ENCODE measurements around the gene GAL.

GAL gene

DNA sequence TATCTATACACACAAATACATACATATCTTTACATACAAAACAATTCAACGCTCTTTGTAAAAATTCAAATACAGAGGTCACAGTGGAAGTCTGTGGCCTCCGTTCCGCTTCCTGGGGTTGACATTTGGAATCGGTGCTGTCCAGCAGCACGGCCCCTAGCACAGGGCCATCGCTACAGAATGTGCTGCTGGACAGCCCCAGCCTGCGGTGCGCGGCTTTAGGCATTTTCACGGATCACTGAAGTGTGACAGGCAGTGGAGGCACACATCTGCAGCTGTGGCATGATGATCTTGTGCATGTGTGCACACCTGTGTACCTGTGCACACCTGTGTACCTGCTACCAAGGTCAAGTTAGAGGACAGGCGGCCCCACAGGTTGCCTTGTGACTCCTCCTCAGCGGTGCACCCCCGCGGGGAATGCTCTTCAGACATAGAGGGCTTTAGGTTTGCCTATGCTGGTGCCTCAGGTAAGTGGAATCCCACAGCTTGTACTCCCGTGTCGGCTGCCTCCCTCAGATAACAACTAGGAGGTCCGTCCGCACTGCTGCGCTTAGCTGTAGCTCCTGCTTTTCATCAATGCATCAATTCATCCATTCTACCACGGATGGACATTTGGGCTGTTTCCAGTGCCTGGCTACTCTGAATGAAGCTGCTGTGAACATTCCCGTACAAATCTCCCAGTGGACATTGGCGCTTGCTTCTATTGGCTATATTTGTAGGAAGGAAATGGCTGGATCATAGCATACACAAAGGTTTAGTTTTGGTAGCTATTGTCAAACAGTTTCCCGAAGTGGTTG lies 29.9 kb downstream of the GAL start:
- no peak for DNase-seq

DNA sequence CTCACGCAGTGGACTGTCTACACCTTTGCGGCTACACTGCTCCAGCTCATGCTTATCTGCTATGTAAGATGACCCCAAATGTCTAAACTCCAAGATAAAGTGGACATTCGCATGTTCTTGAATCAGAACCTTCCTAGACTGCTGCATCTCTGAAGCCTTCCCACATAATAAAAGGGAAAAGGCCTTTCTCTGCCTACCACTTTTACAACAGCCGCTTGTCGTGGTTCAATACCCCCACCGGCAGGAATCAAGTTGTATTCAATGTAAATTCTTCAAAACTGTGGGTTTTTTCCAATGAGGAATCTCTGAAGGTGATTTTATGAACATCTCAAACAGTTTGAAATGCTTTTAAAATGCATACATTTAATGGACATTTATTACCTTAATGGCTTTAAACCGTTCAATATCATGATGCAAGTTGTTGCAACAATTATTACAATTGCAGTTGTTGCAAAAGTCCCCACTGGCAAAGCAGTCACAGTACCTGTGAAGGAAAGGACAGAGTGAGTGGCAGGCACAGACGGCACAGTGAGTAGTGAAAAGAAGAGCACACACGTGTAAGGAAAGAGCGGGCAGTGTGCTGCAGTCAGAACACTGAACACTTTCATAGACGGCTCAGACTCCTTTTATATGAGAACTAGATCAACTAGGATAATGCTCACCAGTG lies 31.2 kb downstream of the GAL start:
- DNase-seq, result no peak

DNA sequence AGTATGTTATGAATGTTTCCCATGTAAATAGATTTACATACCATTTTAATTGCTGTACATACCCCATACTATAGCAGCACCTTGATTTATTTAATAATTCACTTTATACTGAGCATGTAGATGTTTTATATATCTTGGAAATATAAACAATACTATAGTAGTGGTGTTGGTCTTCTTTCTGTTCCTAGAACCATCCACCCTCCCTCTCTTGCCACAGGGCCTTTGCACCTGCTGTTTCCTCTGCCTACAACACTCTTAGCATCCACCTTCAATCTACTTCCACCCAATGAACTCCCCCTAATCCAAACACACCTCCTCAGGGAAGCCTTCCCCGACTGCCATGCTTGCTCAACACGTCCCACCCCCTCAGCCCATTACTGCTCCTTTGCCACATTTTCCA lies 36.7 kb downstream of the GAL start:
- DNase-seq, result no peak

DNA sequence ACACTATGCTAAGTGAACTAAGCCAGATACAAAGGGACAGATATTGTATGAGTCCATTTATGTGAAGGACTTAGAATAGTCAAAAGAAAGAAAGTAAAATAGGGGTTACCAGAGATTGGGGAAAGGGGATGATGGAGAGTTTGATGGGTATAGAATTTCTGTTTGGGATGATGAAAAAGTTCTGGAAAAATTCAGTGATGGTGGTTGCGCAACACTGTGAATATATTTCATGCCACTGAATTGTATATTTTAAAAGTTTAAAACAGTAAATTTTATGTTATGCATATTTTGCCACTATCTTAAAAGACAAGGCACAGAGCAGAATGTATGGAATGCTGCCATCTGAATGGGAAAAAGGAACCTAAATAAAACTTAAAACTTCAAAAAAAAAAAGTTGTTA lies 37.8 kb downstream of the GAL start:
- DNase-seq, result no peak

DNA sequence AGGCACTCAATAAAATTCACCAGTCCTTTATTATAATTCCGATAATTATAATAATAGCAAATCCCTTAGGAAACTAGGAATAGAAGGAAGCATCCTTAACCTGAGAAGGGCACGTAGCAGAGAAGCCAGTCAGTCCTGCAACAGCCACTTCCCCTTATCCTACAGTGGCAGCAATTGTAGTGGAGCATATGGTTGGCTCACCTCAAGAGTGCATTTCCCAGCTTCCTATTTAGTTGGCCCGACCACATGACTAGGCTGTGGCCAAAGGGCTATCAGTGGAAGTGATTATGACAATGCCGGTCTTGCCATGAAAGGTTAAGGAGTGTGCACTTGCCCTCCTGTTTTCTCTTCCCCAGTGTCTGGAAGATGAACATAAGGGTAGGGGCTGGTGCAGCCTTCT lies 39.9 kb downstream of the GAL start:
- no peak for DNase-seq

DNA sequence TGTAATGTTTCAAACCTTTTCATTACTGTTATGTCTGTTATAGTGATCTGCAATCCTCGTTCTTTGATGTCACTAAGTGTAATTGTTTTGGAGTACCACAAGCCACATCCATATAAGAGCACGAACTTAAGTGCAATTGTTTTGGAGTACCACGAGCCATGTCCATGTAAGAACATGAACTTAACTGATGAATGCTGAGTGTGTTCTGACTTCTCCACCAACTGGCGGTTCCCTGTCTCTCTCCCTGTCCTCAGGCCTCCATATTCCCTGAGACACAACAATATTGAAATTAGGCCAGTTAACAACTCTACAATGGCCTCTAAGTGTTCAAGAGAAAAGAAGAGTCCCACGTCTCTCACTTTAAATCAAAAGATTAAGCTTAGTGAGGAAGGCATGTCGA lies 43.4 kb downstream of the GAL start:
- DNase-seq, result no peak

DNA sequence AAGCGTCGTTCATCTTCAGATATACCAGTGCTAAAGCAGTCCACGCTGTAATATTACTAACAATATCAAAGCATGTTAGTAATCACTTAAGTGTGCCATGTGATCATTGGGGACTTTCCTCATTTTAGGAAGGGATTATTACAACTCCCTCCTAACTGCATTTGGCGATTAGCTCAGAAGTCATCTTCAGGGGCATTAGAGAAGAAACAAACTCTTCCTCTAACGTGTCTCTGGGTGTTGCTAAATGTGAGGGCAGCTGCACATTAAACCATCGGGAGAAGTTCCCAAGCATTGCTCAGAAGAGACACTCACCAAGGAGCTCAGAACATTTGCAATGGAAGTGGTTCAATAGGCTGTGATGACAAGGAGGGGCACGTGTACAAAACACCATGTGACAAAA lies 49.8 kb downstream of the GAL start:
- no peak for DNase-seq

DNA sequence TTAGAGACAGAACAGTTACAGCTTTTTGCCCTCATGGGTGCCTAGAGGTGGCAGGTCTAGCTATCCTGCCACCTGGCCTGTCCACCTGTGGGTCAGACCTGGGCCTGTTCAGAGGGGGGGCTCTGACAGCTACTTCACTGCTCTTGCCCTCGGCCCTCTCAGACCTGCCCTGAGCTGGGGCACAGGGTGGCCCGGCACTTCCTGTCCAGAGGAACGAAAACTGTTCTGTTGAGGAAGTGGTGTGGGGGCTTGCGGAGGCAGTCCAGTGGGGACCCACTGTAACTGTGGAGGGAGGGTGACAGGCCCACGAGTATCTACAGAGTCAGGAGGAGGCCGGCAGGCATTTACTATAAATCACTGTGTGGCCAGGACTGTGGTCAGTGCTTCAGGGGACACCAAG lies 50.8 kb downstream of the GAL start:
- no peak for DNase-seq

DNA sequence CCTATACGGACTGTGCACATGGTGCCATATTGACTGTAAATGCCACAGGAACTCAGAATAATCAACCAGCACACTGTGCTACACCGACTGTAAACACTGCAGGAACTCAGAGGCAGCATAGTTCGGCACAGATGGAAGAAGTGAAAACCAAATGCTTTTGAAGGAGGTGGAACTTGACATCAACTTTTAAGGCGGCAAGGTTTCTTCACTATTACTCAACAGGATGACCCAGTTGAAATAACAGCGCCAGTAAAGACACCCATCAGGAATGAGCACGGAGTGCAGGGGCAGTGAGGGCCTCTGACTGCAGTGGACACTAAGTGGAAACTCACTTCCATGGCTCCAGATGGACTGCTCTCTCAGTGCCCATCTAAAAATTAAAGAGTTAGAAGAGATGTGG lies 51.3 kb downstream of the GAL start:
- DNase-seq, result no peak

Data from effector CD4-positive, alpha-beta T cell (primary cell).